CD4-positive, alpha-beta T cell treated with Interleukin-15 for 1 hour (primary cell): ENCODE results near the gene ZC3H7A.
"Not testable (repeated sequence)": the region's sequence is repeated elsewhere in the genome, so short reads cannot be mapped to it uniquely, and the experiment has no call there.

ENCODE experiments used
- DNase-seq: peaks from one replicate; pipeline ENCODE4 v3.0.0-alpha.2; 2020

ZC3H7A gene

GRCh38 chr16:11797166-11797956, at the start of gene ZC3H7A:
Gene ZC3H7A, minus strand, starts transcription at chr16:11797258. Its CDS starts 14,904 bp downstream, at chr16:11782354.
- peak; percentile 95 for DNase-seq

GRCh38 chr16:11844499-11844898, 47.4 kb upstream of the ZC3H7A start:
- no peak for DNase-seq

GRCh38 chr16:11843861-11844260, 46.8 kb upstream of the ZC3H7A start:
- DNase-seq, result no peak

GRCh38 chr16:11843206-11843605, 46.1 kb upstream of the ZC3H7A start:
- no peak for DNase-seq

- DNase-seq, result no peak
Measured at GRCh38 chr16:11841026-11841425, 44.0 kb upstream of the ZC3H7A start.

- no peak for DNase-seq
Measured at GRCh38 chr16:11836650-11837244, 39.7 kb upstream of the ZC3H7A start.

GRCh38 chr16:11835891-11836649, 39.0 kb upstream of the ZC3H7A start:
- DNase-seq, result no peak

GRCh38 chr16:11835309-11835708, 38.3 kb upstream of the ZC3H7A start:
- DNase-seq, result no peak

- no peak for DNase-seq
Measured at GRCh38 chr16:11833951-11834695, 37.1 kb upstream of the ZC3H7A start.

GRCh38 chr16:11828696-11829095, 31.6 kb upstream of the ZC3H7A start:
- no peak for DNase-seq

GRCh38 chr16:11825520-11826165, 28.6 kb upstream of the ZC3H7A start:
- DNase-seq, result not testable (repeated sequence)

- peak; percentile 40 for DNase-seq
Measured at GRCh38 chr16:11824362-11824761, 27.3 kb upstream of the ZC3H7A start.

- not testable (repeated sequence) for DNase-seq
Measured at GRCh38 chr16:11823645-11824044, 26.6 kb upstream of the ZC3H7A start.

- no peak for DNase-seq
Measured at GRCh38 chr16:11819798-11820197, 22.7 kb upstream of the ZC3H7A start.

- DNase-seq, result not testable (repeated sequence)
Measured at GRCh38 chr16:11818970-11819369, 21.9 kb upstream of the ZC3H7A start.

GRCh38 chr16:11816123-11816522, 19.1 kb upstream of the ZC3H7A start:
- DNase-seq, result no peak

- peak; percentile 62 for DNase-seq
Measured at GRCh38 chr16:11814800-11815199, 17.7 kb upstream of the ZC3H7A start.

GRCh38 chr16:11806721-11807120, 9.7 kb upstream of the ZC3H7A start:
- DNase-seq, result no peak

GRCh38 chr16:11805556-11805955, 8.5 kb upstream of the ZC3H7A start:
- DNase-seq, result no peak

GRCh38 chr16:11801481-11802021, 4.5 kb upstream of the ZC3H7A start:
- DNase-seq, result no peak

- peak; percentile 41 for DNase-seq
Measured at GRCh38 chr16:11800382-11800718, 3.3 kb upstream of the ZC3H7A start.
